ENCODE results near the gene PFN2.

- no peak for TF ChIP-seq GATA2 (IDR thresholded peaks at IDR 0.05; ENCODE audit: low read depth, low read length)
- no peak for TF ChIP-seq GATA3 (IDR thresholded peaks at IDR 0.05; ENCODE audit: low read depth, low read length)
These were observed 11.3 kb downstream of the PFN2 start for GRCh38 chr3:149959443-149959842.

Measured in SH-SY5Y (cell line).